Stomach (tissue), 9 donors: Measurements from ENCODE around the gene PICK1. TPM values are rescaled to one million over a fixed set of nuclear protein-coding genes. Genes with fewer than 3 reads are reported as not detected.
A peak's percentile ranks its signal among the peaks of the same experiment; 100 is the strongest.

Experiments used
- DNase-seq, 2 donors: peaks; one replicate each; pipeline versions ENCODE4 v3.0.0 to v3.0.0-alpha.2; 2013 to 2019
- H3K27ac ChIP-seq, 5 donors: fragments of 200-600 bp in 4 of 5; sonication (generic) in 4 of 5; one replicate each; pipeline ENCODE4 v1.5.1; 2013 to 2019; ENCODE audit warnings: mild to moderate bottlenecking in 1 of 5, moderate library complexity in 1 of 5
- H3K27me3 ChIP-seq, 3 donors: fragments of 200-600 bp; sonication (generic); one replicate each; pipeline ENCODE4 v1.5.1; 2017 to 2019; ENCODE audit warnings: mixed run types in 1 of 3
- H3K36me3 ChIP-seq, 4 donors: fragments of 200-600 bp; sonication (generic); 1 replicate in 3 of 4; 2 replicates in 1 of 4; pipeline ENCODE4 v1.5.1; 2016 to 2019
- H3K4me1 ChIP-seq, 4 donors: fragments of 200-600 bp; sonication (generic); one replicate each; pipeline ENCODE4 v1.5.1; 2016 to 2019
- H3K4me3 ChIP-seq, 4 donors: fragments of 200-600 bp; sonication (generic) in 3 of 4; one replicate each; pipeline ENCODE4 v1.5.1; 2016 to 2019; ENCODE audit warnings: mild to moderate bottlenecking in 1 of 4
- H3K9me3 ChIP-seq, 4 donors: fragments of 200-600 bp; sonication (generic); one replicate each; pipeline ENCODE4 v1.5.1; 2016 to 2019
- EP300 ChIP-seq: sonication (generic); formaldehyde crosslinking; IDR thresholded peaks from one replicate; pipeline ENCODE4 v1.6.1; 2017; ENCODE audit warnings: antibody characterized with exemption
- POLR2A ChIP-seq, 4 donors: fragments of 450-650 bp; IDR thresholded peaks; one replicate each; pipeline ENCODE4 v1.6.1; 2016; ENCODE audit warnings: antibody characterized with exemption in 4 of 4, control low read depth in 2 of 4, mild to moderate bottlenecking in 1 of 4, moderate library complexity in 1 of 4
- POLR2AphosphoS5 ChIP-seq, 3 donors: sonication (generic); formaldehyde crosslinking; IDR thresholded peaks; one replicate each; pipeline ENCODE4 v1.6.1; 2016; ENCODE audit warnings: antibody characterized with exemption in 3 of 3
- WGBS, 5 donors: extraction: QIAGEN DNeasy Blood & Tissue Kit in 3 of 5; methylation state at CpG; one replicate each; pipeline versions ENCODE4 v1.1.5 to v1.1.7; 2013 to 2018; 5-methylcytosine and 5-hydroxymethylcytosine counted together
- intact Hi-C: fragments of 100-400 bp; cut with DNase I; formaldehyde crosslinking; loops from one replicate; pipeline ENCODE4 v1.15.1; 2023; ENCODE audit warnings: low total_unique reads
- polyA plus RNA-seq, 3 donors: library from polyadenylated mRNA; stranded (reverse); fragments of 200-250 nt; gene quantifications; one replicate each; pipeline ENCODE4 v1.2.3, GENCODE V29; 2013
- total RNA-seq, 5 donors: library from RNA; depleted of rRNA; stranded (reverse); fragments of >200 nt; gene quantifications; one replicate each; pipeline versions ENCODE4 v1.1.0 to v1.2.3, GENCODE V29; 2014 to 2016
- TF ChIP-seq, protein P1 (sequence below), 7 experiments: fragments of 450-650 bp in 4 of 7; fragments of 200-600 bp in 3 of 7; sonication (generic) in 3 of 7; IDR thresholded peaks; one replicate each; pipeline ENCODE4 v1.5.1; 2016 to 2019; ENCODE audit warnings: antibody characterized with exemption in 7 of 7, control low read depth in 2 of 7, mild to moderate bottlenecking in 1 of 7
- donor health status: healthy with polysubstance abuse.
- donor health status: Bipolar disorder and iron deficiency.
- donor health status: healthy.

The PICK1 gene
- total and polyA plus RNA-seq, 8 donors, result 20.7 to 44.3 (median 27.0) TPM

DNA sequence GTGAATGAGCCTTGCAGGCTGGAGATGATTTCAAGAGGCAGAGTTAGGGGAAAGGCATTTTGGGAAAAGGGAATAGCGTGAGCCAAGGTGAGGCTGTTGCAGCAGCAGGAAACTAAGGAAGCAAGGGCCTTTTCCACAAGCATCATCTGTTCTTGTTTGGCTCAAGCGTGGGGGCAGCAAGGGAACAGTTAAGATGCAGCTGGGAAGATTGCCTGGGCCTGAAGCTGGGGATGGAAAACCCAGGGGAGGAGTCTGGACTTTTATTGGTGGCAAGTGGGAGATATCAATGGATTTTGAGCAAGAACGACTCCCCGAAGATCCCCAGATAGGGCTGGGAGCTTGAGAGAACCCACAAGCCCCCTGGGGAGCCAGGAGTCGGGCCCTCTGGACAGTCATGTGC, 27.3 kb upstream of the PICK1 start:
- DNase-seq, result peak in 1 of 2 donors; percentile 14
- peak overlapping the region in 1 of 5 donors; percentile 42 for H3K27ac ChIP-seq
- no peaks in the 10 kb centered on the region for H3K27me3 ChIP-seq
- peaks cover 13 to 24% (median 24%) of the 10 kb centered on the region in 4 donors for H3K4me1 ChIP-seq
- WGBS, 5 donors, result 67 to 75% (median 70%) methylated on average over 5 of the region's 5 CpGs
- no peak overlapping the region for H3K4me3 ChIP-seq
- intact Hi-C loops, result no loop called here
- H3K9me3 ChIP-seq, result no peaks in the 10 kb centered on the region
- TF ChIP-seq POLR2A (IDR thresholded peaks at IDR 0.05) (no peak), POLR2AphosphoS5 (IDR thresholded peaks at IDR 0.05) (no peak), EP300 (no peak)
- TF ChIP-seq, protein P1, sequence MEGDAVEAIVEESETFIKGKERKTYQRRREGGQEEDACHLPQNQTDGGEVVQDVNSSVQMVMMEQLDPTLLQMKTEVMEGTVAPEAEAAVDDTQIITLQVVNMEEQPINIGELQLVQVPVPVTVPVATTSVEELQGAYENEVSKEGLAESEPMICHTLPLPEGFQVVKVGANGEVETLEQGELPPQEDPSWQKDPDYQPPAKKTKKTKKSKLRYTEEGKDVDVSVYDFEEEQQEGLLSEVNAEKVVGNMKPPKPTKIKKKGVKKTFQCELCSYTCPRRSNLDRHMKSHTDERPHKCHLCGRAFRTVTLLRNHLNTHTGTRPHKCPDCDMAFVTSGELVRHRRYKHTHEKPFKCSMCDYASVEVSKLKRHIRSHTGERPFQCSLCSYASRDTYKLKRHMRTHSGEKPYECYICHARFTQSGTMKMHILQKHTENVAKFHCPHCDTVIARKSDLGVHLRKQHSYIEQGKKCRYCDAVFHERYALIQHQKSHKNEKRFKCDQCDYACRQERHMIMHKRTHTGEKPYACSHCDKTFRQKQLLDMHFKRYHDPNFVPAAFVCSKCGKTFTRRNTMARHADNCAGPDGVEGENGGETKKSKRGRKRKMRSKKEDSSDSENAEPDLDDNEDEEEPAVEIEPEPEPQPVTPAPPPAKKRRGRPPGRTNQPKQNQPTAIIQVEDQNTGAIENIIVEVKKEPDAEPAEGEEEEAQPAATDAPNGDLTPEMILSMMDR (IDR thresholded peaks at IDR 0.05), result no peak
- H3K36me3 ChIP-seq, result no peaks in the 10 kb centered on the region

DNA sequence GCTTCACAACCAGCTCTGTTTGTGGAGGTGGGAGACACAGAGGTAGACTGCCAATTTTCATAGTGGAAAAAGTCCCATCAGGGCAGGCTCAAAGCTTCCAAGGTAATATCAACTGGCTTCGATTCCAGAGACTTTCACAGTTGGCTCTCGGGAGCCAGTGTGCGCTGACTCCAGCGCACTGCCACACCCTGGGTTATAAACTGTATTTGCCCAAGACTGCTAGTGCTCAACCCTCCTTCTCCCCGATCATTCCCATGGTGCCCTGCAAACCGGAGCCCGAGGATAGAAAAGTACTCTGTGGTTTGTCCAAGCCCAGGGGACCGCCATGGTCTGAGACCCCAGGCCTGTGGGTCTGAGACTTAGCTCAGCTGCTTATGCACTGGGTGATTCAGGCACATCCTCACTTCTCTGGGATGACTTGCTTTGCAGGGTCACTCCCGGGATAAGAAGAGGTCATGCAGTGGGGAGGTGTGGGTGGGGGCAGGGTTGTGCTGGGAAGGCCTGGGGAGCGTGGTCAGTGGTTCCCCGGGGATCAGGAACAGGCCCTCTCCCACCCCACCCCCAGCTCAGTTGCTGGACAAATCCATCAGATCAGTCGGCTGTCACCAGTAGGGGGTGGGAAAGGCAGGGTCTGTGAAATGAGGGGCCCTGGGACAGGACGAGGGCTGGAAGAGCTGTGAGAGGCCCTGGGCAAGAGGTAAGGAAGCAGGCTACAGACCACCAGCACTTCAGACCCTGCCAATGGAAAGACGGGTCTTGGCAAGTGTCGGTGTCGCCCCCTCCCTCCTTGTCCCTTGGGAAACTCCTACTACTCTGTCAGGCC, 26.7 kb upstream of the PICK1 start:
- peak overlapping the region in 1 of 5 donors; percentile 42 for H3K27ac ChIP-seq
- 45 to 71% (median 58%) methylated on average over 13 to 16 of the region's 16 CpGs for WGBS, 5 donors
- no peak overlapping the region for H3K4me3 ChIP-seq
- H3K9me3 ChIP-seq, result no peaks in the 10 kb centered on the region
- H3K4me1 ChIP-seq, result peaks cover 14 to 26% (median 25%) of the 10 kb centered on the region in 4 donors
- no peak for TF ChIP-seq EP300
- H3K36me3 ChIP-seq, result no peaks in the 10 kb centered on the region
- DNase-seq, result peak in 1 of 2 donors; percentile 66
- intact Hi-C loops, result no loop called here
- H3K27me3 ChIP-seq, result no peaks in the 10 kb centered on the region

DNA sequence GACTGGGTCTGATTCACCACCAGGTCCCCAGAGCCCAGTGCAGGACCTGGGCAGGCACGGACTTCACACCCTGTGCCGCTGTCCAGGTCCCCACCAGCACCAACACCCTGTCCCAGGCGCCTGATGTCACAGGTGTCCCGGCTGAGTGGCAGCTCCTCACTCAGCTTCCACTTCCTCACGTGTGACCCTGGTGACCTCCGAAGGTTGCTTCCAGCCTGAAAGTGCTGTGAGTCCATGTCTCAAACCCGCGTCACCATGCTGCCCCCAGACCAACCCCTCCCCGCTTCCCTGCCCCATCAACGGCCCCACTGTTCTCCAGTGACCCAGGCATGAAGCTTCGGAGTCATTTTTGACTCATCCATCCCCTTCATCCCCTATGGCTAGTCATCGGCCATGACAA, 25.7 kb upstream of the PICK1 start:
- peak in 1 of 2 donors; percentile 14 for DNase-seq
- intact Hi-C loops, result no loop called here

DNA sequence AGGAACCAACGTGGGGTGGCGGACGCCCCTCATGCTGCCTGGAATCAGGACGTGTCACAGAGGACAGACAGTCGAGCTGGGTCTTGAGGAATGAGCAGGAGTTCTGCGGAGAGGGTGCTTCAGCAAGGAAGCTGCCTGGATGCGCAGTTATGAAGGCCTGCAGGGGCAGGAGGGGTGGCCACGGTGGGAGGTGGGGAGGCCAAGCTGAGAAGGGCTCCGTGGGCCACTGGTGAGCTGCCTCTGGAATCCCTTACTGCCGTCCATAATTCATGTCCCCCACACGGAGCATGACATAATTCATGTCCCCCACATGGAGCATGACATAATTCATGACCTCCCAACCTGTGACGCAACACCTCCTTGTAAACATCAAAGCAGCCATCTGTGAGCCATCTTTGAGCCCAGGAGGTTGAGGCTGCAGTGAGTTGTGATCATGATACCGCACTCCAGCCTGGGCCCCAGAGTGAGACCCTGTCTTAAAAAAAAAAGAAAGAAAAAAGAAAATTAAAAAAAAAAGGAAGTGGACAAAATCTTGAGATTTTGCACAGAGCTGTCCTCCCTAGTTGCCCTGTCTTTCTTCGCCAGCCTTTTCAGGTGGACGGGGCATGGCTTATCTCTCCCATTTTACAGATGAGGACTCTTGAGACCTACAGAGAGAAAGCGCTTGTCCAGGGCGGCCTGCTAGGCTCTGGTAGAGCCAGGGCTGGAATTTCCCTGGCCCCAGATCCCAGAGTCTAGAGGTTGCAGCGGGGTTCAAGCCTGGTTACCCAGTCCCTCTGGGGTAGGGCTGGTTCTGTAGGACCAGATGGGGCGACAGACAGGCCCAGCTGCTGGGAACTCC, 24.3 kb upstream of the PICK1 start:
- WGBS, 5 donors, result 82 to 94% (median 89%) methylated on average over 18 to 19 of the region's 19 CpGs
- peak overlapping the region in 2 of 5 donors; percentile 59 to 67 for H3K27ac ChIP-seq
- no peak overlapping the region for H3K4me3 ChIP-seq

More for the DNA sequence above, 25.7 kb upstream of the PICK1 start:
- H3K27me3 ChIP-seq, result no peaks in the 10 kb centered on the region
- TF ChIP-seq, protein P1 (IDR thresholded peaks at IDR 0.05), result no peak
- no peak for TF ChIP-seq EP300
- TF ChIP-seq POLR2AphosphoS5 (IDR thresholded peaks at IDR 0.05), result no peak
- TF ChIP-seq POLR2A (IDR thresholded peaks at IDR 0.05), result no peak
- peaks cover 14 to 26% (median 25%) of the 10 kb centered on the region in 4 donors for H3K4me1 ChIP-seq
- H3K27ac ChIP-seq, result no peak overlapping the region
- no peak overlapping the region for H3K4me3 ChIP-seq
- H3K36me3 ChIP-seq, result no peaks in the 10 kb centered on the region
- H3K9me3 ChIP-seq, result no peaks in the 10 kb centered on the region
- 80 to 94% (median 89%) methylated on average over 10 to 12 of the region's 12 CpGs for WGBS, 5 donors

DNA sequence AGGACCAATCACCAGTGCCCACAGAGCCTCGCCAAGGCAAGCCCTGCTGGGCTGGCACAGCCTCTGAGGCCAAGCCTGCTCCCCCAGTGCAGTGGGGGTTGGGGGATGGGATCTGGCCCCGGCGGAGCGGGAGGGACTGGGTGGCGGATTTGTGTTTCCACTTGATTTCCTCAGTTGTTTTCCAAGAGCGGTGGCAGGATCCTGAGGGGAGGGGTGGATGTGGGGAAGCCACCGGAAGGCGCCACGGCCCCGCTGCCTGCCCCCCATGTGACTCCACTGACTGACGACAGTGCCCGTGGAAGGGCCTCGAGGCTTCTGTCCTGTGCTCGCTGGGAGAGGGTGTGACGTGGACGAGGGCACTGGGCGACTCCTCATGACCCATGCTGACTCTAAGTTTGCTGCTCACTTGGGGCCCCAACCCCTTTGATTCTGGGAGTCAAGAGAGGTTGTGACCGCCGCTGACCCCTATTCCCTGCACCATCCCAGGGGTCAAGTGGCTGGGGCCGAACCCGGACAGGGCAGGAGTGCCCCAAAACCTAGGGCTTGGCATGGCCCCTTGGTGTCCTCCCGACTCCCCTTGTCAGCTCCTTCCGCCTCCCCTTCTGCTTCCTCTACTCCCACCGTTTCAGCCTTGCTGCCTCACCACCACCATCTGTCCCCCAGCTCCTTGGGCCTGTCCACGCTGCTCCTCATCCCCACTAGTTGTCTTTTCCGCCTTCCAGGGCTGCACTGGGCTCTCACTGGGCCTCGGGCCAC, 23.5 kb upstream of the PICK1 start:
- 74 to 85% (median 80%) methylated on average over 21 to 27 of the region's 27 CpGs for WGBS, 5 donors
- H3K4me3 ChIP-seq, result no peak overlapping the region
- intact Hi-C loops, result no loop called here
- no peaks in the 10 kb centered on the region for H3K9me3 ChIP-seq
- no peak for TF ChIP-seq EP300
- peak overlapping the region; percentile 7 to 69 (median 64) for H3K27ac ChIP-seq
- H3K4me1 ChIP-seq, result peaks cover 14 to 26% (median 25%) of the 10 kb centered on the region in 4 donors
- H3K36me3 ChIP-seq, result no peaks in the 10 kb centered on the region
- DNase-seq, result peak in 1 of 2 donors; percentile 51
- no peaks in the 10 kb centered on the region for H3K27me3 ChIP-seq

More for the DNA sequence above, 24.3 kb upstream of the PICK1 start:
- H3K4me1 ChIP-seq, result peaks cover 14 to 26% (median 25%) of the 10 kb centered on the region in 4 donors
- no peaks in the 10 kb centered on the region for H3K27me3 ChIP-seq
- intact Hi-C loops, result no loop called here
- TF ChIP-seq POLR2AphosphoS5 (IDR thresholded peaks at IDR 0.05) (peak in 1 of 3 donors; percentile 4), EP300 (no peak)
- DNase-seq, result peak in 1 of 2 donors; percentile 51
- no peaks in the 10 kb centered on the region for H3K9me3 ChIP-seq
- no peaks in the 10 kb centered on the region for H3K36me3 ChIP-seq
